PFSK-1 (cell line): ENCODE results near the gene FBN1.

Experiments used
- FOXP2 ChIP-seq: optimal IDR thresholded peaks from 2 replicates; pipeline ENCODE3; 2011; ENCODE audit warnings: borderline replicate concordance, control low read depth, inconsistent platforms; ENCODE audit not compliant: insufficient read depth; ENCODE audit errors: extremely low read length, extremely low read depth
- POLR2AphosphoS5 ChIP-seq: IDR thresholded peaks from 2 replicates; pipeline ENCODE4 v1.6.1; 2012; ENCODE audit warnings: low read depth, mild to moderate bottlenecking, control low read depth, low read length, moderate library complexity
- SIN3A ChIP-seq: IDR thresholded peaks from 2 replicates; pipeline ENCODE4 v1.6.1; 2012; ENCODE audit warnings: mild to moderate bottlenecking, low read length, moderate library complexity, borderline replicate concordance; ENCODE audit not compliant: insufficient read depth
- TAF1 ChIP-seq: IDR thresholded peaks from 2 replicates; pipeline ENCODE4 v1.6.1; 2012; ENCODE audit warnings: low read length, control low read depth, borderline replicate concordance; ENCODE audit not compliant: insufficient read depth

- TF ChIP-seq POLR2AphosphoS5 = no peak
- no peak for TF ChIP-seq FOXP2
- no peak for TF ChIP-seq TAF1
- TF ChIP-seq SIN3A = no peak
These were observed 48.0 kb upstream of the FBN1 start for GRCh38 chr15:48693484-48693883.
